Loucy (cell line): ENCODE measurements around the gene SLC29A3.

Experiments used
- EZH2phosphoT487 ChIP-seq: fragments of 200-600 bp; IDR thresholded peaks from 2 replicates; pipeline ENCODE4 v1.6.1; 2018; ENCODE audit warnings: antibody characterized with exemption, mild to moderate bottlenecking, moderate library complexity, borderline replicate concordance
- TF ChIP-seq, protein P1 (sequence below): fragments of 200-600 bp; sonication (generic); conservative IDR thresholded peaks from 2 replicates; pipeline ENCODE4 v1.5.1; 2014; ENCODE audit warnings: mild to moderate bottlenecking, antibody characterized with exemption, low read length

- TF ChIP-seq, protein P1, sequence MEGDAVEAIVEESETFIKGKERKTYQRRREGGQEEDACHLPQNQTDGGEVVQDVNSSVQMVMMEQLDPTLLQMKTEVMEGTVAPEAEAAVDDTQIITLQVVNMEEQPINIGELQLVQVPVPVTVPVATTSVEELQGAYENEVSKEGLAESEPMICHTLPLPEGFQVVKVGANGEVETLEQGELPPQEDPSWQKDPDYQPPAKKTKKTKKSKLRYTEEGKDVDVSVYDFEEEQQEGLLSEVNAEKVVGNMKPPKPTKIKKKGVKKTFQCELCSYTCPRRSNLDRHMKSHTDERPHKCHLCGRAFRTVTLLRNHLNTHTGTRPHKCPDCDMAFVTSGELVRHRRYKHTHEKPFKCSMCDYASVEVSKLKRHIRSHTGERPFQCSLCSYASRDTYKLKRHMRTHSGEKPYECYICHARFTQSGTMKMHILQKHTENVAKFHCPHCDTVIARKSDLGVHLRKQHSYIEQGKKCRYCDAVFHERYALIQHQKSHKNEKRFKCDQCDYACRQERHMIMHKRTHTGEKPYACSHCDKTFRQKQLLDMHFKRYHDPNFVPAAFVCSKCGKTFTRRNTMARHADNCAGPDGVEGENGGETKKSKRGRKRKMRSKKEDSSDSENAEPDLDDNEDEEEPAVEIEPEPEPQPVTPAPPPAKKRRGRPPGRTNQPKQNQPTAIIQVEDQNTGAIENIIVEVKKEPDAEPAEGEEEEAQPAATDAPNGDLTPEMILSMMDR, result no peak
- no peak for TF ChIP-seq EZH2phosphoT487
These were observed 79.9 kb downstream of the SLC29A3 start for GRCh38 chr10:71398976-71399375.
